ENCODE data around the gene ZCCHC9.

- TF ChIP-seq EZH2 (IDR thresholded peaks at IDR 0.05; ENCODE audit: low read length, missing control alignments): no peak
- no peak for TF ChIP-seq CTCF (conservative IDR thresholded peaks at IDR 0.05 in 1 of 2, IDR thresholded peaks at IDR 0.05 in 1 of 2; ENCODE audit: low read depth in 1 of 2, low read length in 2 of 2)
These were observed 34.6 kb downstream of the ZCCHC9 start for GRCh38 chr5:81335946-81336345.
